ENCODE measurements around the gene TRIM71.

Gene TRIM71

GRCh38 chr3:32866533-32866932 is 48.7 kb downstream of the TRIM71 start:
- DNase-seq (ENCODE audit: low read depth): no peak

GRCh38 chr3:32867954-32868353 is 50.2 kb downstream of the TRIM71 start:
- DNase-seq (ENCODE audit: low read depth): no peak

DNA sequence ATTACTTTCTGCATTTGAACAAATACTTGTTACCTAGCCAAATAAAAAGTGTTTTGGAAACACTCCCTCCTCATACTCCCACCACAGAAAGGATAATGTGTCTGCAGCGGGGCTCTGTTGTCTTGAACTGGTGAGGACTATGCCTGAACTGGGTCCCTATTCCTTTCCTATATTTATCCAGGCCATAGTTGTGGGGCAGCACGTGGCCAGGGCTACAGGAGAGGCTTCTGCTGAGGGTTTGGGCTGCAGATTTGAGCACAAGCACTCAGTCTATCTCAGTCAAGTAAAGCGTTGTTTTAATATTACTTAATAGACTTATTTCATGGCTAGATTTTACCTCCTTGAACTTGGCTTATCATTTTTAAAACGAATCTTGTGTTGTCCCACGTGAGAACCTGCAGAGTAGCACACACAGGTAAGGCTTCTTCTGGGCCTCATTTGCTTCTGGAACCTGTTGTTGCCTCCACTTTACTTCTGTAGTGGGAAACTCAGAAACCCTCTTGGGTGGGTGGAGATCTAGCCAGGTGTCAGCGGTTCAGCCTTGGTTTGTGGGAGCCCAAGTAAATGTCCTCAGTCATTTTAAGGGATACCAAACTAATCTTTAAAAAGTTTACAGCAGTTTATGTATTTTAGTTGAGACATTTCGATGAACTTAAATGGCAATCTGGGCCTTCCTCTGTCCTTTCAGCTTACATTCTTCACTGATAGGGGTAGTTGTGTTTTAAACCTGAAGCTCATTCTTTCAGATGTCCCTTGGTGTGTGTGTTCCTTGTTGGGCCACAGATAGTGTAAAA is 51.1 kb downstream of the TRIM71 start:
- no peak for DNase-seq (ENCODE audit: low read depth)

DNA sequence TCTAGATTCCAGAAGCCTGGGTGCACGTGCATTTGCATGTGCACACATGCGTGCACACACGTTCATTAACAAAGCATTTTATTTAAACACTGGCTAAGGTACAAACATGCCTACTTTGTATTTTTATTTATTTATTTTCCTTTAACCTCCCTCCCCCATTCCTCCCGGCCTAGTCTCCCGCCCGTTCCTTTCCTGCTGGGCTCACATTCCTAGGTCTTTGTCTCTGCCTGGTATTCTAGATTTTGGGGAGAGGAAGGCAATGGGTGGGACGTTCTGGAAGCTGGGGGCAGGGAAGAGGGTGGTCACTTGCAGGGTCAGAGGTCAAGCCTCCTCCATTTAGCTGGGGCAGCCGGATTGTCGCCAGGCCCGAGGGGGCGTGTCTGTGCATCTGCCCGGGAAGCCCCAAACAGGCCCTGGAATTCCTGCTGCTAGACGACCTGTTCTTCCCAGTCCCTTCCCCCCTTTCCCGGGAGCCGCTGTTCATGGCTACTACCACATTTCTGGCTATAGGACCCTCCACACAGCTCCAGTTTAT is 51.8 kb downstream of the TRIM71 start:
- DNase-seq (ENCODE audit: low read depth): no peak

DNA sequence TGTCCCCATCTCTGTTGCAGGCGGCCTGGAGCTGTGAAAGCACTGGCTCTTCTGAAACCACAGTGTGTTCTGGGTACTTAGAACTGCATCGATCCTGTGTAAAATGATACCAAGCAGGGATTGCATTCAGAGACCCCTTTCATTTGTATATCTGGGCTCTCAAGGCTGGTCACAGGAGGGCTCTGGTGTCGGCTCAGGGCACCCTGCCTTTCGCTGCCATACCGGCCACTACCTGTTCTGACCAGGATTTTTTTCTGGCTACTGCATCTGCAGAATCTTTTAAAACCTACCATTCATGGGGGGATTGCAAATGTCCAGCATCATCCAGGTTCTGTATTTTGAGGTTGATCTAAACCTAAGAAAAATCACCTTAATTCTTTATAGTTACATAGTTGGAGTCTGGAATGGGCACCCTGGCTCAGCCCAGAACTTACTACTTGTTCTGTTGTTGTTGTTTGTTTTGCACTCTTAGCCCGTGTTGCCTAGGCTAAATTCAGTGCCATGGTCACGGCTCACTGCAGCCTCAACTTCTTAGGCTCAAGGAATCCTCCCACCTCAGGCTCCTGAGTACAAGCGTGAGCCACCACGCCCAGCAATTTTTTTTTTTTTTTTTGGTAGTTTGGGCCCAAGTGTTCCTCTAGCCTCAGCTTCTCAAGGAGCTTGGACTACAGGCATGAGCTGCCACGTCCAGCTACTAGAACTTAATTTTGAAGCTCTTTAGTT is 52.7 kb downstream of the TRIM71 start:
- no peak for DNase-seq (ENCODE audit: low read depth)

- DNase-seq (ENCODE audit: low read depth): no peak
These were observed 53.5 kb downstream of the TRIM71 start for GRCh38 chr3:32871273-32871672.

- DNase-seq (ENCODE audit: low read depth): no peak
These were observed 54.9 kb downstream of the TRIM71 start for GRCh38 chr3:32872487-32873382.

DNA sequence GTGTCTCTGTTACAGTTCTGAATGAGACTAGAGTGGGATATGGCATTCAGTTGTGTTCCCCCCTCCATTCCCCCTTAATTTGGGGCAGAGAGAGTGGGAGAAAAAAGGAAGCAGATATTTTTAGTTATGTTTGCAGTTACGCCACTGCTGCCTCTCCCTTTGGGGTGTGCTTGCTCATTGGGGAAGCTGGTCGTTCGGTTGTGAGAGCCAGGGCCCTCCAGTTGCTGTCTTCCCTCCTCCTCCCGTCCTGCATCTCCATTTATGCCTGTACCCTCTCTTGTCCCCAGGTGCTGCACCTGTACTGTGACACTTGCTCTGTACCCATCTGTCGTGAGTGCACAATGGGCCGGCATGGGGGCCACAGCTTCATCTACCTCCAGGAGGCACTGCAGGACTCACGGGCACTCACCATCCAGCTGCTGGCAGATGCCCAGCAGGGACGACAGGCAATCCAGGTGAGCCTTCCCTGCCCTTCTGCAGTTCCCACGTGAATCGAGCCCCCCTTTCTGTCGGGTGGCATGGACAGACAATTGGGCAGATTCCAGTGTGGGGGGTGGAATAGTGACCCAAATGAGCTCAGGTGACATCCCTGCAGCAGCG is 55.8 kb downstream of the TRIM71 start:
- no peak for DNase-seq (ENCODE audit: low read depth)

DNA sequence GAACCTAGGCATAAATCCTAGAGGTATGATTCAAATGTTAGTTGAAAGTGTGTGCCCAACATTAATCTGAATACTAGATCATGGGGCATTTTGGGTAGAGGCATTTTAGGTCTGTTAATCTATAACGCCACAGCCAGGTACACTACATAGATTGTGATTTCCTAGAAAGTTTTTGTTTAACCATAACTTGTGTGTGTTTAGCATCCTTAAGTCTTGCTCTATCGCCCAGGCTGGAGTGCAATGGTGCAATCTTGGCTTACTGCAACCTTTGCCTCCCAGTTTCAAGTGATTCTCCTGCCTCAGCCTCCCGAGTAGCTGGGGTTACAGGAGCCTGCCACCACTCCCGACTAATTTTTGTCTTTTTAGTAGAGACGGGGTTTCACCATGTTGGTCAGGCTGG is 59.1 kb downstream of the TRIM71 start:
- no peak for DNase-seq (ENCODE audit: low read depth)

DNA sequence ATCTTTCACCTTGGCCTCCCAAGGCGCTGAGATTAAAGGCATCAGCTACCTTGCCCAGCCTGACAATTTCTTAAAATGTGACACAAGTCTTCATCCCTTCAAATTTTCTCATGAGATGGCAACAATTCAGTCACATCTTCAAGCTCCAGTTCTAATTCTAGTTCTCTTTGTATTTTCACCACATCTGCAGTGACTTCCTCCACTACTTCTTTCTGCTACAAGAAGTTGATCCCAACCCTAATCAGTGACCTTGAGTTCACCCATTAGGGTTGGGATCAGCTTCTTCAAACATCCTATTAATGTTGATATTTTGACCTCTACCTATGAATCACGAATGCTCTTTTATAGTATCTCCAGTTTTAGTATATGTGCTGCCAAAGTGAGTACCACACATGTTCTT is 59.8 kb downstream of the TRIM71 start:
- no peak for DNase-seq (ENCODE audit: low read depth)

- no peak for DNase-seq (ENCODE audit: low read depth)
These were observed 62.4 kb downstream of the TRIM71 start for GRCh38 chr3:32880225-32880624.

- no peak for DNase-seq (ENCODE audit: low read depth)
These were observed 63.8 kb downstream of the TRIM71 start for GRCh38 chr3:32881624-32882023.

DNA sequence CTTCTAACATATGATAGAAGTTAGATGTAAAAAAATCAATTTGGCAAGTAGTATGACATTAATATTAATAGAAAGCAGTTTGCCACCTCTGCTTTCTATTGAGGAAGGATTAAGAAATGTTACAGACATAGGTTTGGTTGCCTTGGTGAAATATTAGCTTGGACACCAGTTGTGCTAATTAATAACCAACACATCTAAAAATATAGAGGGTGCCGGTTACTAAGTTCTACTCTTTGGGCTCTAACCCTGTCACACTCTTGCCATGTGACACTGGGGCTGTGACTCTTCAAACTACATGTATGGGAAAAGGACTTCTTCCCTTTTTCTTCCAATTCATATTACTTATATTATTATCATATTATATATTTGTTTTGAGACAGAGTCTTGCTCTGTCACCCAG is 64.4 kb downstream of the TRIM71 start:
- no peak for DNase-seq (ENCODE audit: low read depth)

DNA sequence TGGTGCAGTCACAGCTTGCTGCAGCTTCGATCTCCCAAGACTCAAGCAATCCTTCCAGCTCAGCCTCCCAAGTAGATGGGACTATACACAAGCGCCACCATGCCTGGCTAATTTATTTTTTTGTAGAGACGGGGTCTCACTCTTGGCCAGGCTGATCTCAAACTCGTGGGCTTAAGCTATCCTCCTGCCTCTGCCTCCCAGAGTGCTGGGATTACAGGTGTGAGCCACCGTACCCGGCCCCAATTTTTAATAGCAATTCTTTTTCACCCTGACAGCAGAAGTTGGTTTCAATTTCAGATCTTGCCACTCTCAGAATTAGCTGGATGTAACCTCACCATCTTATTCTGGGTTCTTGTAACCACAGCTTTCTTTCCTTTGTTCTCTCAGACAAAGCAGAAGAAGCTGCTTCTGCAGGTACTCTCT is 64.8 kb downstream of the TRIM71 start:
- DNase-seq (ENCODE audit: low read depth): no peak

DNA sequence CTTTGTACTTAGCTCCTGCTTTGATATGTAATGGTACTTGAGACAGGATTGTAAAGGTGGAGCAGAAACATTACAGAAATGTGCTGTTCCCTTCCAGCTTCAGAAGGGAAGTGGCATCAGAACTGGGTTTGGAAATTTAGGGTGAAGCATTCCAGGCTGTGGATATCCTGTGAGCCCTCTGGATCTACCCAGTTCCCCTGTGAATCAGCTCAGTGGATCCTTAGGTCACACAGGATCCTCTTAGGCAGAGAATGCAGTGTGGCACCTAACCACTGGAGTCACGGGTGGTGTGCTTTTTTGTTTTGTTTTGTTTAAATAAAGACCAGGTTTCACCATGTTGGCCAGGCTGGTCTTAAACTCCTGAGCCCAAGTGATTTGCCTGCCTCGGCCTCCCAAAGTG is 66.0 kb downstream of the TRIM71 start:
- DNase-seq (ENCODE audit: low read depth): no peak

- no peak for DNase-seq (ENCODE audit: low read depth)
These were observed 66.8 kb downstream of the TRIM71 start for GRCh38 chr3:32884591-32884990.

DNA sequence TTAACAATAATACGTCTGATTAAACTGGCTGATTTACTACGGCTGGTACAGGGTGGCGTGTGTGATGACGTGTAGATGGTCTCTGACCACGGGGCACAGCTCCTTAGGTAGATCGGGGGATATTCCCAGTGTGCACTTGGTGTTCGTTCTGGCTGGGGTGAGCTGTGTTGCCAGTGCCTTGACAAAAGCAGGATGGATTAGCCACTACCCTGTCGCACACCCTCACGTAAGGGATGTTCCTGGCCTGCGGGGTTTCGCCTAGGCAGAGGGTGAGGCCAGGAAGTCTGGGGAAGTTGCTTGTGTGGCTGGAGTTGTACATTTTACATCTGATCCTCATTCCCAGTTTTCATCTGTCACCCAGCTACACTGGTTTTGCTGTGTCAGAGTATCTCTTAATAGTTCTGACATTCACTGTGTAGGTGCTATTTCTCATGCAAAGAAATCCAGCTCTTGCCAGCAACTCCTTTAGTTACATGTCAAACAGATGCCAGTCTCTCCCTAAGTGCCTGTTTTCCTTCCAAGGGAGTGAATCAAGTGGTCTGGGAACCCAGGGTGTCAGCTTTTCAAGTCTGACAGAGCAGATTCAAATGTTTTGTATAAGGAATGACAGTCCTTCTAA is 67.6 kb downstream of the TRIM71 start:
- DNase-seq (ENCODE audit: low read depth): no peak

DNA sequence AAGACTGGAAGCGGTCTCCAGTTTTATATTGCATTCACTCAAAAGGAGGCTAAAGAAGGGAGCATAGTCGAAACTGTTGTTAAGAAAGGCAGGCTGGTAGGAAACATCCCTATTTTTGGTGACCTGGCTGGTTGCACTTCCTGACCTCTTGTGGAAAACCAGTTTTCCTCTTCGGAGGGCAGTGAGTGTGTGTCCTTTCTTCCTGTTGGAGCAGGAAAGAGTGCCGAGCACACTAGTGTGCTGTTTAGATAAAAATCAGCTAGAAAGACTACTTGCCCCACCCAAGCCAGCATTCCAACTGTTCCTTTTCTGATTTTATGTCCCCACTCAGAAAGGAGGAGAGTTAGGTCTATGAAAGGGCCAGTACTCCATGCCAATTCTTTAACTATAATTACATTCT is 68.5 kb downstream of the TRIM71 start:
- DNase-seq (ENCODE audit: low read depth): no peak

DNA sequence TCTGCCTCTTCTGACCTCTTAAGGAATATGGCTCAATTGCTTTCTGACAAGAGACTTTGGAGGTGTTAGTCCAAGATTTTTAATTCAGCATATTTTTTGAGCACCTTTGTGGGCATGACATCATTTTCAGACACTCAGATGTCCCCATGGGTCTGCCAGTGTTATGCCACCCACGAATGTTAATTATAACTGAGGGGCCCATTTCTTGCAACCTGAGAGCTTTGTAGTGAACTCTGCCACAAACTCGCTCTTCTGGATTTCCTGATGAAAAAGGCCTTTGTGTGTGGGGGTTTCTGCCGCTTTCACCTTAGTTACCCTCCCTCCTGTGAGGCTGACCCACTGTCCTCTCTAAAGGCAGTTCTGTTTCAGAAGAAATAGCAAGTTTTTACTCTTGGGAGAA is 69.1 kb downstream of the TRIM71 start:
- DNase-seq (ENCODE audit: low read depth): no peak

GRCh38 chr3:32888739-32889138 is 70.9 kb downstream of the TRIM71 start:
- DNase-seq (ENCODE audit: low read depth): no peak

All from HS-27A (cell line).